ENCODE results near the gene TEKT1. TPM values are rescaled to one million over a fixed set of nuclear protein-coding genes. Genes with fewer than 3 reads are reported as not detected.

The TEKT1 gene
- polyA plus RNA-seq, 1 donor from 2014 or later, result 0.06 TPM

GRCh38 chr17:6799738-6800137 is 31.8 kb downstream of the TEKT1 start:
- no peaks in the 10 kb centered on the region for H4K20me1 ChIP-seq (ENCODE audit: insufficient read depth)
- no peak overlapping the region for H3K27ac ChIP-seq (ENCODE audit: low read length)
- no peak overlapping the region for H3K4me2 ChIP-seq (ENCODE audit: low read length)
- no peaks in the 10 kb centered on the region for H3K9me3 ChIP-seq (ENCODE audit: low read length)
- H3K79me2 ChIP-seq (replicated peaks; ENCODE audit: insufficient read depth, low read length), result no peaks in the 10 kb centered on the region
- no peak overlapping the region for H3K4me3 ChIP-seq (ENCODE audit: low read length)
- H3K9me2 ChIP-seq (ENCODE audit: insufficient read depth, low read length), result no peaks in the 10 kb centered on the region
- no peaks in the 10 kb centered on the region for H3K36me3 ChIP-seq (ENCODE audit: insufficient read depth, low read length)
- no peak for TF ChIP-seq REST (IDR thresholded peaks at IDR 0.05; ENCODE audit: borderline replicate concordance)
- no peak for TF ChIP-seq EZH2 (IDR thresholded peaks at IDR 0.05; ENCODE audit: borderline replicate concordance, insufficient read depth, low read length, poor library complexity, severe bottlenecking)
- TF ChIP-seq CTCF (IDR thresholded peaks at IDR 0.05; ENCODE audit: poor library complexity, severe bottlenecking), result no peak
- no peak for TF ChIP-seq MXI1 (conservative IDR thresholded peaks at IDR 0.05; ENCODE audit: poor library complexity, severe bottlenecking)
- no peak for TF ChIP-seq POLR2AphosphoS5 (IDR thresholded peaks at IDR 0.05)
- TF ChIP-seq RAD21 (conservative IDR thresholded peaks at IDR 0.05), result no peak
- TF ChIP-seq SMC3 (conservative IDR thresholded peaks at IDR 0.05; ENCODE audit: poor library complexity), result no peak
- TF ChIP-seq EP300 (conservative IDR thresholded peaks at IDR 0.05; ENCODE audit: poor library complexity, severe bottlenecking), result no peak
- no peak for TF ChIP-seq TAF1 (IDR thresholded peaks at IDR 0.05; ENCODE audit: low read depth)
- no peaks in the 10 kb centered on the region for H3F3A ChIP-seq (ENCODE audit: insufficient read depth, low read length, poor library complexity, severe bottlenecking)
- no peak overlapping the region for H2AFZ ChIP-seq (ENCODE audit: low read depth, low read length)
- H3K9ac ChIP-seq (ENCODE audit: low read length), result no peak overlapping the region
- no peaks in the 10 kb centered on the region for H3K27me3 ChIP-seq (ENCODE audit: insufficient read depth, low read depth, low read length)

- H2AFZ ChIP-seq (ENCODE audit: low read depth, low read length), result no peak overlapping the region
- H3K4me2 ChIP-seq (ENCODE audit: low read length), result no peak overlapping the region
- no peaks in the 10 kb centered on the region for H3F3A ChIP-seq (ENCODE audit: insufficient read depth, low read length, poor library complexity, severe bottlenecking)
- H3K9me2 ChIP-seq (ENCODE audit: insufficient read depth, low read length), result no peaks in the 10 kb centered on the region
- no peaks in the 10 kb centered on the region for H4K20me1 ChIP-seq (ENCODE audit: insufficient read depth)
- H3K27me3 ChIP-seq (ENCODE audit: insufficient read depth, low read depth, low read length), result no peaks in the 10 kb centered on the region
- no peak for TF ChIP-seq CTCF (IDR thresholded peaks at IDR 0.05; ENCODE audit: poor library complexity, severe bottlenecking)
- no peak for TF ChIP-seq MXI1 (conservative IDR thresholded peaks at IDR 0.05; ENCODE audit: poor library complexity, severe bottlenecking)
- TF ChIP-seq EP300 (conservative IDR thresholded peaks at IDR 0.05; ENCODE audit: poor library complexity, severe bottlenecking), result no peak
- TF ChIP-seq REST (IDR thresholded peaks at IDR 0.05; ENCODE audit: borderline replicate concordance), result no peak
- no peak for TF ChIP-seq RAD21 (conservative IDR thresholded peaks at IDR 0.05)
- TF ChIP-seq EZH2 (IDR thresholded peaks at IDR 0.05; ENCODE audit: borderline replicate concordance, insufficient read depth, low read length, poor library complexity, severe bottlenecking), result no peak
- no peak for TF ChIP-seq POLR2AphosphoS5 (IDR thresholded peaks at IDR 0.05)
- TF ChIP-seq TAF1 (IDR thresholded peaks at IDR 0.05; ENCODE audit: low read depth), result no peak
- no peak for TF ChIP-seq SMC3 (conservative IDR thresholded peaks at IDR 0.05; ENCODE audit: poor library complexity)
- H3K36me3 ChIP-seq (ENCODE audit: insufficient read depth, low read length), result no peaks in the 10 kb centered on the region
- H3K9me3 ChIP-seq (ENCODE audit: low read length), result no peaks in the 10 kb centered on the region
- H3K9ac ChIP-seq (ENCODE audit: low read length), result no peak overlapping the region
- no peaks in the 10 kb centered on the region for H3K79me2 ChIP-seq (replicated peaks; ENCODE audit: insufficient read depth, low read length)
- no peak overlapping the region for H3K4me3 ChIP-seq (ENCODE audit: low read length)
- no peak overlapping the region for H3K27ac ChIP-seq (ENCODE audit: low read length)
Observed at GRCh38 chr17:6797718-6798351, 33.7 kb downstream of the TEKT1 start.
